WTC11 (cell line): ENCODE measurements around the gene BAIAP2.

ENCODE experiments used
- CTCF ChIP-seq: fragments of 200-600 bp; IDR thresholded peaks from 2 replicates; pipeline ENCODE4 v1.8.0; 2022; ENCODE audit warnings: antibody characterized with exemption
- JUN ChIP-seq: sonication (generic); formaldehyde crosslinking; IDR thresholded peaks from 2 replicates; pipeline ENCODE4 v1.8.0; 2023; ENCODE audit warnings: mild to moderate bottlenecking, missing genetic modification reagents
- TF ChIP-seq, protein P1 (sequence below): sonication (generic); formaldehyde crosslinking; IDR thresholded peaks from 2 replicates; pipeline ENCODE4 v1.8.0; 2022; ENCODE audit warnings: mild to moderate bottlenecking, missing genetic modification reagents
- TF ChIP-seq, protein P2 (sequence below): sonication (generic); formaldehyde crosslinking; IDR thresholded peaks from 2 replicates; pipeline ENCODE4 v1.8.1; 2023; ENCODE audit warnings: mild to moderate bottlenecking, missing genetic modification reagents, moderate library complexity

DNA sequence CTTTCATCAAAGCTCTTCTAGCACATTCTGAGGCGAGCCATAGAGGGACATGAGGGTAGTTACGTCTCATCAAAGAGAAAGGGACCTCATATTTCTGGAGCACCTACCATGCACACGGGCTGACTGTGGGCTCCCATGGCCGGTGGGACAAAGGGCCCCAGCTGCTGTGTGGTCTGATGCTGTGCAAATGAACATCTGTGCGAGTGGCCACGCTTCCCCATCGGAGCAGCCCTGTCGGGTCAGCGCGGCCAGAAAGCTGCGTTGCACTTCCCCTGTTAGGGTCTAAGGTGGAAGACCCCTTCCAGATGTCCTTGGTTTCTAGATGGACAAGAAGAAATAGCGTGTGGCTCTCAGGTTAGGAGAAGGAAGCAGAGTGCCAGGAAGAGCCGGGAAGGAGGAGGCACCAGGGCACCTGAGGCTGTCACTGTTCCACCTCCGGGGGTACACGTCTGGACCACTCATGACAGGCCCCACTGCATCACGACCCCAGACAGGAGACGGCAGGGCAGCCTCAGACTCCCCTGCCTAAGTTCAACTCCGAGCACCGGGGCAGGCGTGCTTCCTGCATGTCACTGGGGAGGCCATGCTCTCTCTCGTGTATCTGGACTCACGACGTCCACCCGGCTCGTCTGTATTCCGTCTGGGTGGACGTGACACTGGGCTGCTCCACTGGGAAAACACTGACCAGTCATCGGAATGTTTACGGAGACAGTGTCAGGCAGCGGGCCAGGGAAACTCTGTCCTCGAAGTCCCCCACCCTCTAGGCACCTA lies 8.5 kb upstream of the BAIAP2 start:
- no peak for TF ChIP-seq CTCF
- TF ChIP-seq JUN: no peak
- TF ChIP-seq, protein P1, sequence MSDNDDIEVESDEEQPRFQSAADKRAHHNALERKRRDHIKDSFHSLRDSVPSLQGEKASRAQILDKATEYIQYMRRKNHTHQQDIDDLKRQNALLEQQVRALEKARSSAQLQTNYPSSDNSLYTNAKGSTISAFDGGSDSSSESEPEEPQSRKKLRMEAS: no peak
- TF ChIP-seq, protein P2, sequence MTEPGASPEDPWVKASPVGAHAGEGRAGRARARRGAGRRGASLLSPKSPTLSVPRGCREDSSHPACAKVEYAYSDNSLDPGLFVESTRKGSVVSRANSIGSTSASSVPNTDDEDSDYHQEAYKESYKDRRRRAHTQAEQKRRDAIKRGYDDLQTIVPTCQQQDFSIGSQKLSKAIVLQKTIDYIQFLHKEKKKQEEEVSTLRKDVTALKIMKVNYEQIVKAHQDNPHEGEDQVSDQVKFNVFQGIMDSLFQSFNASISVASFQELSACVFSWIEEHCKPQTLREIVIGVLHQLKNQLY (CRISPR knock-in tag): no peak
